HG02623 (cell line): ENCODE results near the gene ZSWIM5.
"Not testable (repeated sequence)": the region's sequence is repeated elsewhere in the genome, so short reads cannot be mapped to it uniquely, and the experiment has no call there.

ENCODE experiments used
- ATAC-seq: cut with Tn5 transposase; IDR thresholded peaks from one replicate; pipeline ENCODE4 v1.9.1; 2021; ENCODE audit warnings: moderate library complexity; ENCODE audit not compliant: unreplicated experiment

ZSWIM5 gene

DNA sequence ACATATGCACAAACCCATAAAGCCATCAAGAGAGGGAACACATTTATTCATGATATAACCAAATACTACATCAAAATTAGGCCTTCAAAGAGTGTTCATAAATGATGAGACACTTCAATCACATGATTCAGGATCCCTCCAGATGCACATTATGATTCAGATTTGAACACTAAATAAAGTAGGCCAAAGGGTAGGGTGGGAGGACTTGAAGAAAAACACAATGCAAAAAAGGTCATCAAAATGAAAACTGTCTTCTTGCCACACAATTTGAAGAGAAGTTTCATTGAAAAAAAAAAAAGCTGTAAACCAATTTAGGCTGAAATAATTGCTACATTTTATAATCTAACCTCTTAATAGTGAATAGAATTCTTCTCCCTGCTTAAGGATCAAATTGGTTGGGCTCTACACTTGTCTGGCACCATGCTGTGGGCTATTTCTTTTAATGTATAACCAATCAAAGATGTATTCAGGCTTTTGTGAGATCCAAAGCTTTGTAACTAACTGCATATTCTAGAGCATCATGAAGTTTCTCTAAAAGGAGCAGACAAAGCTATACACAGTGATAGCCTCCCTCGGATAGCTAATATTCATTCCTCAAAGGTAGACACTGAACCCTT is 58.1 kb downstream of the ZSWIM5 start:
- no peak for ATAC-seq

DNA sequence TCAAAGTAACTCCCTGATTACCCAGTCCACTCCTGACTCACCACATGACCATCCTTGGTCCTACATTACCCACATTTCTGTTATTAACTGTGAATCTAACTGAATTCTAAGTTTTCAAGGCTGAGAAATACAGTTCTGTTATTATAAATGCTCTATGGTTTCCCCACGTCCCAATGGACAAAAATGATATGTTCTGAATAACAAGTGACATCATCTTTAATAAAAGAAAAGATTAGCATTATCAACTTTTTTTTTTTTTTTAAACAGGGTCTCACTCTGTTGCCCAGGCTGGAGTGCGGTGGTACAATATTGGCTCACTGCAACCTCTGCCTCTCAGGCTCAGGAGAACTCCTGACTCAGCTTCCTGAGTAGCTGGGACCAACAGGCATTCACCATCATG is 59.6 kb downstream of the ZSWIM5 start:
- no peak for ATAC-seq

DNA sequence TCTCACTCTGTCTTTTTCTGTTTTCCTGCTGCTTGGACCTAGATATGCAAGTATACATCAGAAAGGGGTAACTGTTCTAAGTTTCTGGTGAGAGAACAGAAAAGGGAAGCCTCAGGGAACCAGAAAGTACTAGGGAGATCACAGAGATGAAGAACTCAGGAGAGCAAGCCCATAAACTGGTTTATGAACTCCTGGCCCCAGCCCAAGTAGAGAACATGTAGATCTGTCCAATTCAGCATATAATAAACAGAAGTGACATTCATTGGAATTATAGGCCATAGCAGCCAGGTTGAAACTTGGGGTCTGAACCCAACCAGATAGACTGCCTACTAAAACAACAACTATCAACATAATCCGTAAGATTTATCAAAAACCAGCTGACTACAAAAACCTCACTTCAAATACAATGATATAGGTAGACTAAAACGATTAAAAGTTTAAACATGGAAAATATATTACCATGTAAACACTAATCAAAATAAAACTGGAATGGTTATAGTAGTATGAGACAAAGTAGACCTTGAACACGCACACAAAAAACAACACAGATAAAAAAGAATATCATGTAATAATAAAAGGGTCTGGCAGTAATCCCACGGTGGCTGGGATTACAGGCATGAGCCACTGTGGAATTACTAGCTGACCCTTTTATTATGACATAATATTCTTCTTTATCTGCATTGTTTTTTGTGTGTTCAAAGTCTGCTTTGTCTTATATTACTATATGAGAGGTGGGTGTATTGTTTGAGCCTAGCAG is 65.0 kb downstream of the ZSWIM5 start:
- no peak for ATAC-seq

DNA sequence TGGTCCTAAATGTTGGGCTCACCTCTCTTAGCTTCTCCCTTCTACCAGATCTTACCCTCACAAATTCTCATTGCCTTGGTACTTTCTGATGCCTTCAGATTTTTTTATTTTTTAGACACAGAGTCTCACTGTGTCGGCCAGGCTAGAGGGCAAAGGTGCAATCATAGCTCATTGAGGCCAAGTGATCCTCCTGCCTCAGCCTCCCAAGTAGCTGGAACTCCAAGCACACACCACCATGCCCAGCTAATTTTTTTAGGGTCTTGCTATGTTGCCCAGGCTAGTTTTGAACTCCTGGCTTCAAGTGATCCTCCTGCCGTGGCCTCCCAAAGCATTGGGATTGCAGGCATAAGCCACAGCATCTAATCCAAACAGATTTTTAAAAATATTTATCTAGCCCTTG is 69.4 kb downstream of the ZSWIM5 start:
- no peak for ATAC-seq

DNA sequence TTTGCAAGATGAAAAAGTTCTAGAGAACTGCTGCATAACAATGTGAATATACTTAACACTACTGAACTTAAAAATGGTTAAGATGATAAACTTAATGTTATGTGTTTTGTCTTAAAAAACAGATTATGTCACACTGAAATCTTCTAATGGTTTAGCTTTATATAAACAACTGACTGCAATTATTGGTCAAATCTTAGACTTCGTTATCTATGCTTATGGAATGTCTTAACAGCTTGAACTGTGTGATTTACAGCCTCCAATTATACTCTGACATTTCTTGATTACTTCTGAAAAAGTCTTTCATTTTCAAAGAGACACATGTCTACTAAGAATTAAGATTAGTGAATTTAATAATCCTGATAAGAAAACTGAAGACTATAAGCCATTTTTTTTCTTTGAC is 71.1 kb downstream of the ZSWIM5 start:
- no peak for ATAC-seq

DNA sequence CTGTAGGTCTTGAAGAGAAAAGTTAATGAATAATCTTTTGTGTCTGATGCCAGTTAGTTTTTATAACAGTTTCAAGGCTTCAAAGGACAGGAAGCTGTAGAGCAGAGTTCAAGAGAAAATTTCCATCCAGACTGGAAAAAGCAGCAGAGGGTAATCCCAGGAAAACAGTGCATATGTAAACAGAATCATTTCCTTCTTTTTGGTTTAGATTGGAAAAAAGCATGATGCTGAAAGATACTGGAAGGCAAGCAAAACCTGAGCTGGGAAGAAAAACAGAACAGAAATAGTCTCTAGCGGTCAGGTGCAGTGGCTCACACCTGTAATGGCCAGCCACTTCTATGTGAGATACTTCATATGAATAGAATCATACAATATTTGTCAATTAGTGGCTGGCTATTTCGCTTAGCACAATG is 71.9 kb downstream of the ZSWIM5 start:
- ATAC-seq: no peak

DNA sequence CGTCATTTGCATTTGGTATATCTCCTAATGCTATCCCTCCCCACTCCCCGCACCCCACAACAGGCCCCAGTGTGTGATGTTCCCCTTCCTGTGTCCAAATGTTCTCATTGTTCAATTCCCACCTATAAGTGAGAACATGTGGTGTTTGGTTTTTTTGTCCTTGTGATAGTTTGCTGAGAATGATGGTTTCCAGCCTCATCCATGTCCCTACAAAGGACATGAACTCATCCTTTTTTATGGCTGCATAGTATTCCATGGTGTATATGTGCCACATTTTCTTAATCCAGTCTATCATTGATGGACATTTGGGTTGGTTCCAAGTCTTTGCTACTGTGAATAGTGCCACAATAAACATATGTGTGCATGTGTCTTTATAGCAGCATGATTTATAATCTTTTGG is 73.7 kb downstream of the ZSWIM5 start:
- ATAC-seq: not testable (repeated sequence)

DNA sequence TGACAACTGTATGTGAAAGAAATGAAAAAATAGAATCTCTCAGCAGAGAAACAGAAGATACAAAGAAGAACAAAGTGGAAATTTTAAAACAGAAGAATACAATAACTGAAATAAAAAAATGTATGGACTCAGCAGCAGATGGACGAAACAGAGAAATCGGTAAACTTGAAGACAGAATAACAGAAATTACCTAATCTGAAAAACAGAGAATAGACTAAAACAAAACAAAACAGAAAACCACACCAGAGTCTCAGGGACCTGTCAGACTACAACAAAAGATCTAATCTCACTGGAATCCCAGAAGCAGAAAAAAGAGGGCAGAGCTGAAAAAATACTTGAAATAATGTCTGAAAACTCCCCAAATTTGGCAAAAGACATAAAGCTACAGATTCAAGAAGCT is 83.0 kb downstream of the ZSWIM5 start:
- no peak for ATAC-seq

DNA sequence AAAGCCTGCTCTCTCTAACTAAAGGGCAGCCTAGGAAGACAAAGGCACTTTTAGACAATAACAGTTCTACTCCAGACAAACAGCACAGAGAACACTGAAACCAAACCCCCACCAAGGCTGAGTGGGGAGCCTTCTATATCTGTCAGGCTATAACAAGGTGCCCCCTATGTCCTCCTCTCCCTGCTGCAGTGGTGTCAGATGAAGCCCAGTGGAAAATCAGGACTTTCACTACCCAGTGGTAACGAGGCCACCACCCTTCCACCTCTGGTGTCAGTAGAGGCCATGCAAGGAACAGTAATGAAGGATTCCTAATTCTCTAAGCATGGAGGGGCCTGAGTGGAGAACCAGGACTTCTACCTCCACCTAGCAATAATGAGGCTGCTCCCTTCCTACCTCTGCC is 83.7 kb downstream of the ZSWIM5 start:
- no peak for ATAC-seq

DNA sequence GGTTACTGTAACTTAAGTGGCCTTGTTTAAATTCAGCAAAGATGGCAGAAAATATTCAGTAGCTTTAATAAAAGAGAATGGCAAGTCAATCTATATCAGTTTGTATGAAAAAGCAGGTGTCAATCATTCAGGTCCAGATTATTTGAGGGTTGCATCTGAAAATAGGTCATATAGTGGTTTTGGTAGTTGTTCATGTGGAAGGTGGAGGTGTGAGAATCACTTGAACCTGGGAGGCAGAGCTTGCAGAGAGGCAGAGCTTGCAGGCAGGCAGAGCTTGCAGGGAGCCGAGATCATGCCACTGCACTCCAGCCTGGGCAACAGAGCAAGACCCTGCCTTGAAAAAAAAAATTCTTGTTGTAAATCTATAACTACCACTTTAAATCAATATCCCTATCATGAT is 88.6 kb downstream of the ZSWIM5 start:
- no peak for ATAC-seq

DNA sequence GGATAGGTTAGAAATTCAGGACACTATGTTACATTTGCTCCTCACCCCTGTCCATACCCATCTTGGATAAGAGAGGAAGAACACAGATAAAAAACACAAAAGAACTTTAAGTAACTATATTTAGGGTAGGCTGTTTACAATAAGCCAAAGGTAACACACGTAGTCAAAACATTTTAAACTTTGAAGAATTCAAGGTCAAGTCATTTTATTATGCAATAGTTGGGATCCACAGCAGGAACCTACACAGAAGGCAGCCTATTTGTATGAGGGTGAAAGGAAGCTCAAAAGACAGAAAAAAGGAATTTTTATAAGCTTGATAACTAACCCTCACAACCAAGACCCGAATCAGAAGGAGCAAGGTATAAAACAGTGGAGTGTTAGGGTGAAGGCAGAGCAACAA is 89.6 kb downstream of the ZSWIM5 start:
- ATAC-seq: no peak

DNA sequence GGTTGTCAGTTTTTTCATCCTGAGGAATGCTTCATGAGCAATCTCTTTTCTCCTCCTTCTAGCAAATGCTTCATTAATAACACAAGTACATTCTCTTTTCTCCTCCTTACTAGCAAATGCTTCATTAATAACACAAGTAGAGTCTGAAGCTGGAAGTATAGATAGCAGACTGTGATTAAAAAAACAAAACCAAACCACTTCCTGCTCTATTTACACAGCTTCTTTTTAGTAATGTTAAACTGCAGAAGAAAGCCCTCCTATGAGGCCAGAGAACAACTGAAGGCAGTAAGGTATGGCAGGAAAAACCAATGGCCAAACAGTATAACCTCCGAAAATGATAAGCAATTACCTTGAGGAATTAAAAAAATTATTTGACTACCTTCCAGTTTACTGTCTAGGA is 90.1 kb downstream of the ZSWIM5 start:
- no peak for ATAC-seq

DNA sequence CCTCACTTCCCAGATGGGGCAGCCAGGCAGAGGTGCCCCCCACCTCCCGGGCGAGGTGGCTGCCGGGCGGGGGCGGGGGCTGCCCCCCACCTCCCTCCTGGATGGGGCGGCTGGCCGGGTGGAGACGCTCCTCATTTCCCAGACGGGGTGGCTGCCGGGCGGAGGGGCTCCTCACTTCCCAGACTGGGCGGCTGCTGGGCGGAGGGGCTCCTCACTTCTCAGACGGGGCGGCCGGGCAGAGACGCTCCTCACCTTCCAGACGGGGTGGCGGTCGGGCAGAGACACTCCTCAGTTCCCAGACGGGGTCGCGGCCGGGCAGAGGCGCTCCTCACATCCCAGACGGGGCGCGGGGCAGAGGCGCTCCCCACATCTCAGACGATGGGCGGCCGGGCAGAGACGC is 91.2 kb downstream of the ZSWIM5 start:
- not testable (repeated sequence) for ATAC-seq

DNA sequence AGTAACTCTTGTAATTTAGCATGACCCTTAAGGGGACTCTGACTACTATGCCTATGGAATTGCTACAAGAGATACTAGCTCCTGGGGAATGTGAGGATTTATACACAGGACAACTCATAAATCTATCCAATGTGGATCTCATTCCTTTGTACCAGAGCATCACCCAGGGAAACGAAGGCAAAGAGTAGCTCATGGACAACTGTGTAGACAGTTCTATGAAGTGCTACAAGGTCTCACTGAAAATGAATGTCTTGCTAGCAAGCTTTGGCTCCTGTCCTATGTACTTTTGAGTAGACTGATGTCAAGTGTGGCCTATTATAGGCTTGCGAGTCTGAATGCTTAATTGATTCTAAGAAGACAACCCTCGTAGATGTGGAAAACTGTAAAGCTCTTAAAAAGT is 93.7 kb downstream of the ZSWIM5 start:
- ATAC-seq: no peak

DNA sequence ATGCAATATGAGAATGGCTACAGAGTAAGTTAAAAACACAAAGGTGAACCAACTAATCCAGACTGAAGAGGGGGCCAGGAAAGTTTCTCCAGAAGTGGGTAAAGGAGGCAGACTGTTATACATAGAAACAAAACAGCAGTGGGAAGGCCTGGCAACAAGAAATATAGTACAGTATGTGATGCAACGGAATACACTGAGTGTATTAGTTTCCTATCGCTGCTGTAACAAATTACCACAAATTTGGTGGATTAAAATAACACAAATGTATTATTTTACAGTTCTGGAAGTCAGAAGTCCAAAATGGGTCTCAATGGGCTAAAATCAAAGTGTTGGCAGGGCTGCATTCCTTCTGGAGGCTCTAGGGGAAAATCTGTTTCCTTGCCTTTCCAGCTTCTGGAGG is 95.2 kb downstream of the ZSWIM5 start:
- no peak for ATAC-seq

DNA sequence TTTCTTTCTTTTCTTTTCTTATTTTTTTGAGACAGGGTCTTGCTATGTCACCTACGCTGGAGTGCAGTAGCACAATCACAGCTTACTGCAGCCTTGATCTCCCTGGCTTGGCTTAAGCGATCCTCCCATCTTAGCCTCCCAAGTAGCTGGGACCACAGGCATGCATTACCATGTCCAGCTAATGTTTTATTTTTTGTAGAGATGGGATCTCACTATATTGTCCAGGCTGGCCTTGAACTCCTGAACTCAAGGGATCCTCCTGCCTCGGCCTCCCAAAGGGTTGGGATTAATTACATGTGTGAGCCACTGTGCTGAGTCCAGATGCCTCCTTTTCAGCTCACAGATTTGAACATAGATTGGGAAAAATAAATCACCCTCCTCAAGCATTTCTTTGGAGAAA is 98.6 kb downstream of the ZSWIM5 start:
- no peak for ATAC-seq

DNA sequence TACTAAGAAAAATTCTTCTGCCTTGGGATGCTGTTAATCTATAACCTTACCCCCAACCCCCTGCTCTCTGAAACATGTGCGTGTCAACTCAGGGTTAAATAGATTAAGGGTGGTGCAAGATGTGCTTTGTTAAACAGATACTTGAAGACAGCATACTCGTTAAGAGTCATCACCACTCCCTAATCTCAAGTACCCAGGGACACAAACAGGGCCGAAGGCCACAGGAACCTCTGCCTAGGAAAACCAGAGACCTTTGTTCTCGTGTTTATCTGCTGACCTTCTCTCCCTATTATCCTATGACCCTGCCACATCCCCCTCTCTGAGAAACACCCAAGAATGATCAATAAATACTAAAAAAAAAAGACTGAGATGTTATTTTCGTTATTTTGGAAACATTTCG is 99.5 kb downstream of the ZSWIM5 start:
- not testable (repeated sequence) for ATAC-seq

DNA sequence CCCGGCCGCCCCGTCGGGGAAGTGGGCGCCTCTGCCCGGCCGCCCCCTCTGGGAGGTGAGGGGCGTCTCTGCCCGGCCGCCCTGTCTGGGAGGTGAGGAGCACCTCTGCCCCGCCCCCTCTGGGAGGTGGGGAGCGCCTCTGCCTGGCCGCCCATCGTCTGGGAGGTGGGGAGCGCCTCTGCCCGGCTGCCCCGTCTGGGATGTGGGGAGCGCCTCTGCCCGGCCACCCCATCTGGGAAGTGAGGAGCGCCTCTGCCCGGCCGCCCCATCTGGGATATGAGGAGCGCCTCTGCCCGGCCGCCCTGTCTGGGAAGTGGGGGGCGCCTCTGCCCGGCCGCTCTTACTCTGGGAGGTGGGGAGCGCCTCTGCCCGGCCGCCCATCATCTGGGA is 100.3 kb downstream of the ZSWIM5 start:
- ATAC-seq: not testable (repeated sequence)

DNA sequence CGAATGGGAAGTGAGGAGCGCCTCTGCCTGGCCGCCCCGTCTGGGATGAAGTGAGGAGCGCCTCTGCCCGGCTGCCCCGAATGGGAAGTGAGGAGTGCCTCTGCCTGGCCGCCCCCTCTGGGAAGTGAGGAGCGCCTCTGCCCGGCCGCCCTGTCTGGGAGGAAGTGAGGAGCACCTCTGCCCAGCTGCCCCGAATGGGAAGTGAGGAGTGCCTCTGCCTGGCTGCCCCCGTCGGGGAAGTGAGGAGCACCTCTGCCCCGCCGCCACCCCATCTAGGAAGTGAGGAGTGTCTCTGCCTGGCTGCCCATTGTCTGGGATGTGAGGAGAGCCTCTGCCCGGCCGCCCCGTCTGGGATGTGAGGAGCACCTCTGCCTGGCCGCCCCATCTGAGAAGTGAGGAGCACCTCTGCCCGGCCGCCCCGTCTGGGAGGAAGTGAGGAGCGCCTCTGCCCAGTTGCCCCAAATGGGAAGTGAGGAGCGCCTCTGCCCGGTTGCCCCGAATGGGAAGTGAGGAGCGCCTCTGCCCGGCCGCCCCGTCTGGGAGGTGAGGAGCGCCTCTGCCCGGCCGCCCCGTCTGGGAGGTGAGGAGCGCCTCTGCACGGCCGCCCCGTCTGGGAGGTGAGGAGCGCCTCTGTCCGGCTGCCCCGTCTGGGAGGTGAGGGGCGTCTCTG is 100.8 kb downstream of the ZSWIM5 start:
- not testable (repeated sequence) for ATAC-seq

DNA sequence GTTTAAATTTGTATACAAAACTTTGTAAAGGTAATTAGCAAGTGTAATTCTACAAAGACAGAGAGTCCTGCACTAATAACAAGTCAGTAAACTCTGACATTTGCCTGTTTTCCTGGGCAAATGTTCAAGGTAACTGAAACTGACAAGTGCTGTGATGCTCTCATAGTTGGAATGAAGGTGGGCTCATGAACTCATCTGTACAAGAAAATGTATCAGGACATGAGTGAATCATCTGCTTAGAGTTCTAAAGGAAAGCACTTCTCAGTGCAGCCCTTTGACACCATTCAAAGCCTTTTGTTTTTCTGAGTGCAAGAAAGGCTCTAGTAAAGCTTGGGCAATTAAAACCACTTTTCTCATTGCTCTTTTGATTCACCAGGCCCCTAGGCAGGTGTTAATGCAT is 102.9 kb downstream of the ZSWIM5 start:
- no peak for ATAC-seq

DNA sequence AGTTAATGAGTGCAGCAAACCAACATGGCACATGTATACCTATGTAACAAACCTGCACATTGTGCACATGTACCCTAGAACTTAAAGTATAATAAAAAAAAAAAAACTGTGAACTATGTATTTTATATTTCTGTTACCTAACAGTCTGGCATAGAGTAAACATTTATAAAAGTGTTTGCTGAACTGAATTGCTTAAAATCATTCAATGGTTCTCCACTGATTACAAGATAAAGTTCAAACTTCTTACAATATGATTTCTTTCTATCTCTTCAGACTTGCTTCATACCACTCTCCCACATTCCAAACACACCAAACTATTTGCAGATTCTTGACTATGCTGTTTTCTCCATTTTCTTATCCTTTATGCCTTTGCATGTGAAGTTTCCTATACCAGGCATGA is 104.5 kb downstream of the ZSWIM5 start:
- no peak for ATAC-seq

DNA sequence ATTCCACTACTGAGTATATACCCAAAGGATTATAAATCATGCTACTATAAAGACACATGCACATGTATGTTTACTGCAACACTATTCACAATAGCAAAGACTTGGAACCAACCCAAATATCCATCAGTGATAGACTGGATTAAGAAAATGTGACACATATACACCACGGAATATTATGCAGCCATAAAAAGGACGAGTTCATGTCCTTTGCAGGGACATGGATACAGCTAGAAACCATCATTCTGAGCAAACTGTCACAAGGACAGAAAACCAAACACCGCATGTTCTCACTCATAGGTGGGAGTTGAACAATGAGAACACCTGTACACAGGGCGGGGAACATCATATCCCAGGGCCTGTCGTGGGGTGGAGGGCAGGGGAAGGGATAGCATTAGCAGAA is 104.9 kb downstream of the ZSWIM5 start:
- not testable (repeated sequence) for ATAC-seq
